Duodenal mucosa (tissue), 2 donors: ENCODE results near the gene FECH.

Experiments used
- H3K27ac ChIP-seq: one replicate; pipeline ENCODE4 v1.7.0; 2013; ENCODE audit warnings: low read depth, low read length
- H3K27me3 ChIP-seq, 2 donors: one replicate each; pipeline ENCODE4 v1.7.0; 2013; ENCODE audit warnings: low read length in 2 of 2, control low read depth in 1 of 2; ENCODE audit not compliant: insufficient read depth in 2 of 2, control insufficient read depth in 1 of 2
- H3K36me3 ChIP-seq, 2 donors: one replicate each; pipeline ENCODE4 v1.7.0; 2013; ENCODE audit warnings: low read length in 2 of 2, control low read depth in 1 of 2; ENCODE audit not compliant: insufficient read depth in 2 of 2, control insufficient read depth in 1 of 2
- H3K4me1 ChIP-seq, 2 donors: one replicate each; pipeline ENCODE4 v1.7.0; 2013; ENCODE audit warnings: low read length in 2 of 2, control low read depth in 1 of 2; ENCODE audit not compliant: insufficient read depth in 2 of 2, control insufficient read depth in 1 of 2
- H3K4me3 ChIP-seq, 2 donors: one replicate each; pipeline ENCODE4 v1.7.0; 2013; ENCODE audit warnings: low read length in 2 of 2, low read depth in 1 of 2
- H3K9ac ChIP-seq, 2 donors: one replicate each; pipeline ENCODE4 v1.7.0; 2013; ENCODE audit warnings: low read length in 2 of 2, low read depth in 1 of 2
- H3K9me3 ChIP-seq, 2 donors: one replicate each; pipeline ENCODE4 v1.7.0; 2013; ENCODE audit warnings: low read length in 2 of 2, control low read depth in 1 of 2; ENCODE audit not compliant: control insufficient read depth in 1 of 2

The FECH gene

DNA sequence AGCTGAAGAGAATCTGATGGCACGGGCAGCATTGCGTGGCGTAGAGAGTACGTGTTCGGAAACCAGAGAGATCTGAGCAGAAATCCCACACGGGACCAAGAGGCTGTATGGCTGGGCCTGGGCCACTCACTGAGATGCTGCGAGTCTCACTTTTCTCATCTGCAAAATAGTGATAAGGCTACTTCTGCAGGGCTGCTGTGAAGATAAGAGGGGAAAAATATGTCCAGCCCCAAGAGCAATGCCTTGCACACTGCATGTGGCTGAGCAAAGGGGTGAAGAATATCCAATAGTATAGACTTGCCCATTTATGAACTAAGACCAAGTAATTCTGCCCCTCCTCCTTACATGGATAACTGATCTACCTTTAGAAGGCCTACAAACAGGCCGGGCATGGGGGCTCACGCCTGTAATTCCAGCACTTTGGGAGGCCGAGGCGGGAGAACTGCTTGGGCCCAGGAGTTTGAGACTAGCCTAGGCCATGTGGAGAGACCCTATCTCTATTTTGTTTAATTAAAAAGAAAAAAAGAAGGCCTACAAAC, 3.1 kb downstream of the FECH start:
- H3K9ac ChIP-seq: no peak overlapping the region
- H3K9me3 ChIP-seq: no peaks in the 10 kb centered on the region
- H3K4me1 ChIP-seq: peaks cover 16 to 18% of the 10 kb centered on the region in 2 donors
- H3K27ac ChIP-seq: no peak overlapping the region
- H3K36me3 ChIP-seq: peaks cover 0 to 3% of the 10 kb centered on the region in 2 donors
- H3K4me3 ChIP-seq: no peak overlapping the region
- no peaks in the 10 kb centered on the region for H3K27me3 ChIP-seq

- H3K27ac ChIP-seq: no peak overlapping the region
Observed at GRCh38 chr18:57581301-57581934, 5.1 kb downstream of the FECH start.

GRCh38 chr18:57579934-57580333, 6.6 kb downstream of the FECH start:
- Histone ChIP-seq H3K27me3 (no peaks in the 10 kb centered on the region), H3K27ac (no peak overlapping the region), H3K9me3 (no peaks in the 10 kb centered on the region), H3K36me3 (peaks cover 7 to 13% of the 10 kb centered on the region in 2 donors), H3K4me3 (no peak overlapping the region), H3K9ac (no peak overlapping the region), H3K4me1 (peaks cover 5 to 8% of the 10 kb centered on the region in 2 donors)

More at GRCh38 chr18:57581301-57581934, 5.1 kb downstream of the FECH start:
- peaks cover 16 to 18% of the 10 kb centered on the region in 2 donors for H3K4me1 ChIP-seq
- no peaks in the 10 kb centered on the region for H3K9me3 ChIP-seq
- no peak overlapping the region for H3K9ac ChIP-seq
- no peak overlapping the region for H3K4me3 ChIP-seq
- peaks cover 7% of the 10 kb centered on the region in 2 donors for H3K36me3 ChIP-seq
- no peaks in the 10 kb centered on the region for H3K27me3 ChIP-seq

DNA sequence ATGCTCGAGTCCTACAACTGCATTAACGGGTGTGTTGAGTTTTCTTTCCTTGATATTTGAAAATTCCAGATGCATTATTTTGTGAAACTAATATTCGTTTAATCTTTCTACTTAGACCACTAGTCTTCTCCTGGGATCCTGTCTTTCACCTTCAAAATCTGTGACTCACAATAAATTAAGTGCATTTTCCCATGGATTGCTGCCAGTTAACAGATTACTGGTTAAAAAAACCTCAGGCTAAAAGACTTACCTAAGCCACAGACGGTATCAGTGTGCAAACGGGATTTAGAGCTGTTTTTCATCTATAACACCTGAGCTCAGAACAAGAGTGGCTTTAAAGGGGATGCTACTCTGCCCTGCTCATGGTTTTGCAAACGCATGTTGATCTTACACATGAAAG, 10.2 kb downstream of the FECH start:
- no peak overlapping the region for H3K27ac ChIP-seq
- H3K27me3 ChIP-seq: no peaks in the 10 kb centered on the region
- H3K36me3 ChIP-seq: peaks cover 18 to 26% of the 10 kb centered on the region in 2 donors
- no peaks in the 10 kb centered on the region for H3K9me3 ChIP-seq
- H3K9ac ChIP-seq: no peak overlapping the region
- H3K4me1 ChIP-seq: peaks cover 5 to 7% of the 10 kb centered on the region in 2 donors
- no peak overlapping the region for H3K4me3 ChIP-seq

DNA sequence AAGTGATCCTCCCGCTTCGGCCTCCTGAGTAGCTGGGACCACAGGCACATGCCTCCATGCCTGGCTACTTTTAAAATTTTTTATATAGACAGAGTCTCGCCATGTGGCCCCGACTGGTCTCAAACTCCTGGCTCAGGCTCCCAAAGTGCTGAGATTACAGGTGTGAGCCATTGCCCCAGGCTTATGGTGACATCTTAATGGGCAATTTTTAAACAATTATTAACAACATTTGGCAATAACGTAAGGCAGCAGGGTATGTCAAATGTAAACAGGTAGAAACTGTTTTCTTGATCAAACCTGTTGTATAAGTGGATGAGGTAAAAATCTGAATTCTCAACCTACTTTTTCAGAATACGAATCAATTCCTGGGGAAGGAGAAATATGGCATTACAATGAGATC, 11.0 kb downstream of the FECH start:
- Histone ChIP-seq H3K9ac (no peak overlapping the region), H3K36me3 (peaks cover 24 to 34% of the 10 kb centered on the region in 2 donors), H3K4me1 (peaks cover under 1 to 4% of the 10 kb centered on the region in 2 donors), H3K27me3 (no peaks in the 10 kb centered on the region), H3K9me3 (no peaks in the 10 kb centered on the region), H3K27ac (no peak overlapping the region), H3K4me3 (no peak overlapping the region)

- Histone ChIP-seq H3K27me3 (no peaks in the 10 kb centered on the region), H3K4me1 (no peaks in the 10 kb centered on the region), H3K9me3 (no peaks in the 10 kb centered on the region), H3K36me3 (peaks cover 27 to 41% of the 10 kb centered on the region in 2 donors), H3K9ac (no peak overlapping the region), H3K4me3 (no peak overlapping the region), H3K27ac (no peak overlapping the region)
Observed at GRCh38 chr18:57574866-57575265, 11.6 kb downstream of the FECH start.

- no peak overlapping the region for H3K9ac ChIP-seq
- H3K4me3 ChIP-seq: no peak overlapping the region
- H3K9me3 ChIP-seq: no peaks in the 10 kb centered on the region
- H3K36me3 ChIP-seq: peaks cover 27 to 52% of the 10 kb centered on the region in 2 donors
- no peaks in the 10 kb centered on the region for H3K4me1 ChIP-seq
- H3K27me3 ChIP-seq: no peaks in the 10 kb centered on the region
- no peak overlapping the region for H3K27ac ChIP-seq
Observed at GRCh38 chr18:57570162-57570561, 16.3 kb downstream of the FECH start.

GRCh38 chr18:57569133-57569532, 17.4 kb downstream of the FECH start:
- H3K36me3 ChIP-seq: peaks cover 33 to 52% of the 10 kb centered on the region in 2 donors
- H3K4me1 ChIP-seq: no peaks in the 10 kb centered on the region
- H3K27me3 ChIP-seq: no peaks in the 10 kb centered on the region
- no peak overlapping the region for H3K27ac ChIP-seq
- H3K9ac ChIP-seq: no peak overlapping the region
- no peak overlapping the region for H3K4me3 ChIP-seq
- no peaks in the 10 kb centered on the region for H3K9me3 ChIP-seq

GRCh38 chr18:57561728-57562423, 24.6 kb downstream of the FECH start:
- H3K36me3 ChIP-seq: peaks cover 20% of the 10 kb centered on the region in 2 donors
- H3K27me3 ChIP-seq: no peaks in the 10 kb centered on the region
- no peak overlapping the region for H3K27ac ChIP-seq
- H3K4me1 ChIP-seq: no peaks in the 10 kb centered on the region
- no peaks in the 10 kb centered on the region for H3K9me3 ChIP-seq
- H3K9ac ChIP-seq: no peak overlapping the region
- H3K4me3 ChIP-seq: no peak overlapping the region

DNA sequence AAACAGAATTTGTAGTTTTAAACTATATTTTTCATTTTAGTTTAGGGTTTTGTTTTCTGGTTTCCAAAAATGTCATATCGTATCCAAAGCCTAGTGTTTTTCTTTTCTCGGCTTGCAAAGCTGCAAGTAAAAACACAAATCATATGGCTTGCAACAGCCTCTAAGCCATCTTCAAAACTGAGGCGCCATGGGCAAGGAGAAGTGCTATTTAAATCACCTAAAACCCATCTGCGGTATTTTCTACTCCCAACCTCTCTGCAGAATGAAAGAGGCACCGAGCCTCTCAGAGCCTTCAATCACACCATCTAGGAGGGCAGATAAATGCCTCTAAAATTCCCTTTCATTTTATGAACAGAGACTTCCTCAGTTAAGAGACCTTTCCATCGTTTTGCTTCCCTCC, 25.2 kb downstream of the FECH start:
- H3K9ac ChIP-seq: no peak overlapping the region

More for the DNA sequence above, 25.2 kb downstream of the FECH start:
- Histone ChIP-seq H3K4me3 (no peak overlapping the region), H3K27ac (no peak overlapping the region), H3K4me1 (no peaks in the 10 kb centered on the region), H3K27me3 (no peaks in the 10 kb centered on the region), H3K9me3 (no peaks in the 10 kb centered on the region), H3K36me3 (peaks cover 18 to 20% of the 10 kb centered on the region in 2 donors)
